ENCODE data around the gene TJAP1. TPM values are rescaled to one million over a fixed set of nuclear protein-coding genes. Genes with fewer than 3 reads are reported as not detected.
A peak's percentile ranks its signal among the peaks of the same experiment; 100 is the strongest.

Gene TJAP1
- total and polyA plus RNA-seq, 7 experiments from 2014 or later: 8.2 to 55.2 (median 31.6) TPM

DNA sequence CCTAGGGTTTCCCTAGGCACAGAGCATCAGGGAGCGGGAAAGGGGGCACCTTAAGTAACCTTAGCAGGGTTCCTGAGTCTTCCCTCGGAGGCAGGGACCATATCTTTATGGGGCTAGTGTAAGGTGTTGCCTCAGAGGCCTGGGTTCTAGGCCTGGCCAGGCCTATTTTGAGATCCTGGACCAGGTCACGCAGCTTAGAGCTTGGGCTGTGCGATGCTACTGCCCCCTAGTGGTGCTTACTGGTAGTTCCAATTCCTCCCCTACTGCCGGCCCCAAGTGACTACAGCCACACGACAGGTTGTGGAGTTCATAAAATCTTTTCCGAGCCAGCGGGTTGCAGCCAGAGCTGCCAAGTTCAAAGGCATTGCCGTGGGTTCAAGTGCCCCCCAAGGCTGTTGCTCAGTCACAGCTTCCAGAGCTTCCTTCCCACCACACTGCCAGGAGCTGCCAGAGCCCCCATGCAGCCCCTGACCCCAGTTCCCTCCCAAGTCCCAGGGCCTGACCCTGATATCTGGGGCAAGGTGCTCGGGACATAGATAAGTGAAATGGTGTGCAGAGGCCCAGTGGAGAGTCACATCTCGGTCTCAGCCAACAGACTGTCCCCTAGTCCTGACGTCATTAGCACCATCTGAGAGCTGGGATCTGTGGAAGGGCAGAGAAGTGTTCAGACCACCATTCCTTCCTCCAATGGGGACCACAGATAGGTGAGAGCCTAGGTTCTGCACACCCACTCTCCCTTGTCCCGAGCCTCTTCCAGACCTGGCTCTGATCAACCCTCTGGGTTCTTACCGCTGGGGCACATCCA, 29.5 kb downstream of the TJAP1 start:
- H3K4me1 Mint-ChIP-seq: peaks cover 10 to 29% (median 20%) of the 10 kb centered on the region in 7 donors
- ChIA-PET POLR2A (interaction anchor here (0.6 to 3.1 kb wide), 6 partner anchors 11 to 444 kb away, joined by 3 to 23 read pairs (median 3); partner anchors contain the start of genes DLK2, POLR1C and YIPF3), CTCF (interaction anchor here (0.5 to 4.6 kb wide), 23 partner anchors 9 to 246 kb away, joined by 3 to 35 read pairs (median 4); partner anchors contain the start of genes DLK2, POLR1C and YIPF3)
- no peak overlapping the region for H3K27ac ChIP-seq (ENCODE audit: low read depth, low read length)
- H3K27me3 Mint-ChIP-seq: peaks cover 15 to 22% (median 19%) of the 10 kb centered on the region in 5 donors
- H3K9me3 Mint-ChIP-seq: peaks cover 0 to 1% (median 0%) of the 10 kb centered on the region in 11 donors
- no peak overlapping the region for H3K4me3 ChIP-seq (ENCODE audit: low read length)
- peak overlapping the region in 1 of 10 donors; percentile 29 for H3K4me3 Mint-ChIP-seq
- DNase-seq (peak; percentile 61 to 82 (median 70)), ATAC-seq (peak; percentile 84)
- H3K4me1 ChIP-seq (ENCODE audit: control insufficient read depth in 2 of 2, insufficient read depth in 2 of 2, low read length in 2 of 2): peaks cover 0 to 4% of the 10 kb centered on the region in 2 donors
- intact Hi-C loops (cut with micrococcal nuclease): loop anchor here (1.0 to 5.0 kb wide), 10 partner anchors 10 to 606 kb away; partner anchors contain the start of genes ZNF318 (in 2 of the 2), CRIP3 (in 1 of the 2), DNPH1 (in 1 of the 2) and POLR1C (in 1 of the 2)
- no peaks in the 10 kb centered on the region for H3K9me3 ChIP-seq (ENCODE audit: control insufficient read depth in 2 of 3, low read length in 3 of 3)
- peak overlapping the region in 5 of 9 donors; percentile 24 to 69 (median 58) for H3K27ac Mint-ChIP-seq
- H3K27me3 ChIP-seq (ENCODE audit: control insufficient read depth in 2 of 2, insufficient read depth in 2 of 2, low read length in 2 of 2): peaks cover 0 to 9% of the 10 kb centered on the region in 2 donors
- peaks cover 4 to 33% (median 17%) of the 10 kb centered on the region in 5 donors for H3K36me3 Mint-ChIP-seq
- H3K36me3 ChIP-seq (ENCODE audit: control insufficient read depth in 2 of 3, insufficient read depth in 3 of 3, low read length in 3 of 3): peaks cover 0 to 47% (median 12%) of the 10 kb centered on the region in 3 experiments

DNA sequence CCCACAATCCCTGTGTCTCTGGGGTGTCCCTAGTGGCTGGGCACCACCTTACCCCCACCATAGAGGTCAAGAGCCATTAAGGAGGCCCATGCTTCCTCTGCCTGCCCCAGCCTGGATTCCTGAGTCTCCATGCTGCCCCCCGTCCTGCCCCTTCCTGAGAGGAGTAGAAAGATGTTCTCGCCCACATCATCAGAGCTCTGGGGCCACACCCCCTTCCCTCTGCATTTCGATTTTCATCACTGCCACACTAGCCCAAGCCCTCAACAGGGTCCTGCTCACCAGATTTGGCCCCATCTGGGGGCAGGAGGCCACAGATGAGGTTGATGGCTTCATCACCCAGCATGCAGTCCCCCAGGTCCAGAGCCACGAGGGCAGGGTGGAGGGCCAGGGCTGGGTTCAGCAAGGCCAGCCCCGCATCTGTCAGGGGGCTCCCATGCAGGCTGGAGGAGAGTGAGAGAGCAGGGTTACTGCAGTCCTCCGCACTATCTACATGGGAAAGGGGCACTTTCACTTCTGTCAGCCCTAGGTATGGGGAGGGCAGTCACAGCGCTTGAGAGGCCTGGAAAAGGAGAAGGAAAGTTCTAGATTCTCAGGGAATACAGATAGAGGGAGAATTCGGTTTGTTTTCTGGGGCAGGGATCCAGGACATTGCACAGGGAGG, 31.2 kb downstream of the TJAP1 start:
- Mint-ChIP-seq H3K4me3 (peak overlapping the region; percentile 76 to 94 (median 84)), H3K27me3 (peaks cover 15 to 22% (median 19%) of the 10 kb centered on the region in 5 donors), H3K9me3 (peaks cover 0 to 1% (median 0%) of the 10 kb centered on the region in 11 donors), H3K27ac (peak overlapping the region in 4 of 9 donors; percentile 27 to 70 (median 44)), H3K36me3 (peaks cover 0 to 28% (median 14%) of the 10 kb centered on the region in 5 donors), H3K4me1 (peaks cover 10 to 39% (median 27%) of the 10 kb centered on the region in 7 donors)
- Histone ChIP-seq H3K27ac (ENCODE audit: low read depth, low read length) (no peak overlapping the region), H3K9me3 (ENCODE audit: control insufficient read depth in 2 of 3, low read length in 3 of 3) (no peaks in the 10 kb centered on the region), H3K36me3 (ENCODE audit: control insufficient read depth in 2 of 3, insufficient read depth in 3 of 3, low read length in 3 of 3) (peaks cover 0 to 48% (median 17%) of the 10 kb centered on the region in 3 experiments), H3K4me1 (ENCODE audit: control insufficient read depth in 2 of 2, insufficient read depth in 2 of 2, low read length in 2 of 2) (peaks cover 0 to 4% of the 10 kb centered on the region in 2 donors), H3K4me3 (ENCODE audit: low read length) (no peak overlapping the region), H3K27me3 (ENCODE audit: control insufficient read depth in 2 of 2, insufficient read depth in 2 of 2, low read length in 2 of 2) (peaks cover 0 to 9% of the 10 kb centered on the region in 2 donors)
- intact Hi-C loops (cut with micrococcal nuclease): loop anchor here (5.0 kb wide), 1 partner anchor 141 kb away; the partner anchor contains the start of gene ZNF318 (in 2 of the 2)
- ATAC-seq: no peak
- DNase-seq: no peak
- POLR2A ChIA-PET: interaction anchor here (0.6 to 3.1 kb wide), 3 partner anchors 9 to 625 kb away, joined by 4 to 23 read pairs (median 7); partner anchors contain the start of genes POLR1C and YIPF3
- CTCF ChIA-PET: interaction anchor here (0.9 to 4.6 kb wide), 7 partner anchors 9 to 240 kb away, joined by 3 to 35 read pairs (median 4); partner anchors contain the start of genes POLR1C and YIPF3

DNA sequence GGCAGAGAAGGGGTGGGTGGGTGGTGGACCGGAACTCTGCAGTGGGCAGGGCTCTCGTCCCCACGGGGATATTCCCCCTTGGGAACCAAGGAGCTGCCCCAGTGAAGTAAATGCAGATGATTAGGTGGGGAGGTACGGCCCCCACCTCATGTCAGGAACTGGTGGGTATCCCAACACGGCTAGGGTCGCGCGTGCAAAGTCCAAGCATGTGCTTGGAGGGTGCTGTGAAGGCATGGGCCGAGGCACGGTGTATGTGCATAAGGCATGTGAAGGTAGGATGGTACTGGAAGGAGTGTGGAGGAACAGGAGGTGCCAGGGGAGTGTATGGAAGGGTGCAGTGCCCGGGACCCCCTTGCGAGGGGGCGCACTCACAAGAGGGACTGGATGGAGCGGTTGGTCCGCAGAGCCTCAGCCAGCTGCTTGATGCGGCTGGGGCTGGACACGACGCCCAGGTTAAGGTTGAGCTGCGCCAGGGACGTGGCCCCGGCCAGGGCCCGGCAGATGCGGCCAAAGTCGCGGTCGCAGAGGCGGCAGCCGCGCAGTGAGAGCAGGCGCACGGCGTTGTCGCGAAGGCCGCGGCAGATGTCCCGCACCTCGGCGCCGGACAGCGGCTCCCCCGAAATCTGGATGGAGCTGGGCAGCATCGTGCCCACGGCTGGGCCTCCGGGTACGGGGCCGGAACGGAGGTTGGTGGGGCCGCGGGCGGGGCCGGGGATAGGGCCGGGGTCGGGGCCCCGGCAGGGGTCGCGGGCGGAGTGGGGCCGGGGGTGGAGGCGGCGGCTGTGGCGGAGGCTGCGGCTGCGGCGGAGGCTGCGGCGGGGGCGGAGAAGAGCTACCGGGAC, 32.0 kb downstream of the TJAP1 start:
- Mint-ChIP-seq H3K4me1 (peaks cover 13 to 44% (median 32%) of the 10 kb centered on the region in 7 donors), H3K27ac (peak overlapping the region in 7 of 9 donors; percentile 1 to 76 (median 70)), H3K4me3 (peak overlapping the region; percentile 76 to 94 (median 84)), H3K27me3 (peaks cover 15 to 22% (median 19%) of the 10 kb centered on the region in 5 donors), H3K36me3 (peaks cover 0 to 28% (median 15%) of the 10 kb centered on the region in 5 donors), H3K9me3 (peaks cover 0 to 1% (median 0%) of the 10 kb centered on the region in 11 donors)
- intact Hi-C loops (cut with micrococcal nuclease): loop anchor here (5.0 kb wide), 1 partner anchor 142 kb away; the partner anchor contains the start of gene ZNF318 (in 2 of the 2)
- no peak for DNase-seq
- Histone ChIP-seq H3K36me3 (ENCODE audit: control insufficient read depth in 2 of 3, insufficient read depth in 3 of 3, low read length in 3 of 3) (peaks cover 1 to 47% (median 19%) of the 10 kb centered on the region in 3 experiments), H3K27ac (ENCODE audit: low read depth, low read length) (peak overlapping the region; percentile 41), H3K27me3 (ENCODE audit: control insufficient read depth in 2 of 2, insufficient read depth in 2 of 2, low read length in 2 of 2) (peaks cover 0 to 9% of the 10 kb centered on the region in 2 donors), H3K4me3 (ENCODE audit: low read length) (no peak overlapping the region), H3K4me1 (ENCODE audit: control insufficient read depth in 2 of 2, insufficient read depth in 2 of 2, low read length in 2 of 2) (peaks cover 2 to 6% of the 10 kb centered on the region in 2 donors), H3K9me3 (ENCODE audit: control insufficient read depth in 2 of 3, low read length in 3 of 3) (no peaks in the 10 kb centered on the region)
- no peak for ATAC-seq
- CTCF ChIA-PET: interaction anchor here (0.9 kb wide), 1 partner anchor 17 kb away, joined by 3 read pairs; no protein-coding TSS in a partner anchor
- POLR2A ChIA-PET: interaction anchor here (0.9 to 1.1 kb wide), 3 partner anchors 32 to 580 kb away, joined by 3 read pairs; partner anchors contain the start of genes CNPY3, TJAP1 and ZNF318

DNA sequence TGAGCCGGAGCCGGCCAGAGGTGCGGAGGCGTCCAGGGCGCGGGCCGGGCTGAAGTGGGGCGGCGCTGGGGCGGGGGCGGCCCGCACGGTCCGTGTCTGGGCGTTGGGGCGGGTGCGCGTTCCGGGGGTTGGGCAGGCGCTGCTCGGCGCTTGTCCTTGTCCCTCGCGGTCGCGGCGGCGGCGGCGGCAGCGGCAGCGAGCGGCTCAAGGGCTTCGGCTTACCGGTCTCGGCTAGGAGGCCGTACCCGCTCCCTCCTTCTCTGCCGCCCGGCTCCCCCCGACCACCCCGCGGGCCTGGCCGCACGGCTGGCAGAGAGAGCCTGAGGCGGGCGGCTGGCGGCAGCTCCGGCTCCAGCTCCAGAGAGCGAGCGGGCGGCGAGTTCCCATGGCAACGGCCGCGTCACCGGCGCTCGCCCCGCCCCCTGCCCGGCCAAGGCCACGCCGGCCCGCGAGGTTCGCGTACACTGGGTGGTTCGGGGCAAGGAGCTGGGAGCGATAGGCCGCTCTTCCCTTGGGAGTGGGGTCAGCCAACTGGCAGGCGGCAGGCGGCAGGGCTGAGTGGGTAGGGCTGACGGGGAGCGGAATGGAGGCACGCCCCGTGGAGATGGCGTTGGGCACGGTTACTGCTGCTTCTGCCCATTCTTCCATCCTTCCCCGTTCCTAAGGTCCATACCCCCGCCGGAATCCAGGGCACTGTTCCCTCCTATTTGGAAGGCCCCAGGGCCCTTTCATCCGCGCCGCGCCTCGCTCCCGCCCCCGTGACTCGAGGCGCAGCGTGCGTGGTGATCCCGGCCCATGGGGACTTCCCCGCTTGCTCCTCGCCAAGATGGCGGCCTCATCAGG, 32.8 kb downstream of the TJAP1 start, which contains the start of gene LRRC73:
Gene LRRC73, minus strand, starts transcription at position 363 of the 843 bp plus-strand sequence. CDS start 561 bp downstream, outside the sequence.
- peaks cover 0 to 9% of the 10 kb centered on the region in 2 donors for H3K27me3 ChIP-seq (ENCODE audit: control insufficient read depth in 2 of 2, insufficient read depth in 2 of 2, low read length in 2 of 2)
- H3K4me3 ChIP-seq (ENCODE audit: low read length): peak within 1 kb of the TSS; percentile 37
- H3K27ac Mint-ChIP-seq: peak within 1 kb of the TSS in 7 of 9 donors; percentile 1 to 76 (median 70)
- peaks cover 3 to 44% (median 19%) of the 10 kb centered on the region in 3 experiments for H3K36me3 ChIP-seq (ENCODE audit: control insufficient read depth in 2 of 3, insufficient read depth in 3 of 3, low read length in 3 of 3)
- H3K9me3 Mint-ChIP-seq: peaks cover 0 to 1% (median 0%) of the 10 kb centered on the region in 11 donors
- no peaks in the 10 kb centered on the region for H3K9me3 ChIP-seq (ENCODE audit: control insufficient read depth in 2 of 3, low read length in 3 of 3)
- peak within 1 kb of the TSS; percentile 76 to 94 (median 84) for H3K4me3 Mint-ChIP-seq
- ATAC-seq: peak; percentile 82
- peak within 1 kb of the TSS; percentile 41 for H3K27ac ChIP-seq (ENCODE audit: low read depth, low read length)
- H3K36me3 Mint-ChIP-seq: peaks cover 0 to 31% (median 22%) of the 10 kb centered on the region in 5 donors
- peaks cover 15 to 22% (median 19%) of the 10 kb centered on the region in 5 donors for H3K27me3 Mint-ChIP-seq
- intact Hi-C loops (cut with micrococcal nuclease): loop anchor here (5.0 to 10.0 kb wide), 2 partner anchors 143 to 455 kb away; partner anchors contain the start of genes ZNF318 (in 2 of the 2), CUL7 (in 1 of the 2), KLC4 (in 1 of the 2) and MRPL2 (in 1 of the 2)
- peak; percentile 54 to 90 (median 68) for DNase-seq
- ChIA-PET CTCF (no interaction called here), POLR2A (interaction anchor here (0.9 to 1.3 kb wide), 4 partner anchors 16 to 581 kb away, joined by 3 read pairs; partner anchors contain the start of genes CNPY3, TJAP1 and ZNF318)
- peaks cover 10 to 14% of the 10 kb centered on the region in 2 donors for H3K4me1 ChIP-seq (ENCODE audit: control insufficient read depth in 2 of 2, insufficient read depth in 2 of 2, low read length in 2 of 2)
- peaks cover 21 to 52% (median 35%) of the 10 kb centered on the region in 7 donors for H3K4me1 Mint-ChIP-seq

DNA sequence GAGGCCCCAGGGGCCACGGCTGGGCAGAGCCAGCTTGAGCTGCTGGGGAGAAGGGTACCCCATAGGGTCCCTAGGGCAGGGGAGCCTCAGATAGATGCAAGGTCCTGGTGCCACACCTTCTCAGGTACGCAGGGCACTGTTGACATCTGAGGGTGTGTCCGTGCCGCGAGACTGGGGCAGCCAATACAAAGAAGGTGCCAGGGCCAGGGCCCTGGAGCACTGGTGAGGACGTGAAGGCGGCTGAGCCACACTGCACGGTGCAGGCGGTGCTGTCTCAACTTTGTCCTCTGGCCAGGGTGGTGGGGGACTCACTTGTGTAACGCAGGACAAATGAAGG, 33.4 kb downstream of the TJAP1 start:
- Mint-ChIP-seq H3K4me1 (peaks cover 27 to 58% (median 41%) of the 10 kb centered on the region in 7 donors), H3K9me3 (peaks cover 0 to 1% (median 0%) of the 10 kb centered on the region in 11 donors), H3K36me3 (peaks cover 0 to 34% (median 23%) of the 10 kb centered on the region in 5 donors), H3K27me3 (peaks cover 15 to 22% (median 19%) of the 10 kb centered on the region in 5 donors), H3K4me3 (peak overlapping the region in 9 of 10 donors; percentile 55 to 85 (median 63)), H3K27ac (no peak overlapping the region)
- Histone ChIP-seq H3K9me3 (ENCODE audit: control insufficient read depth in 2 of 3, low read length in 3 of 3) (no peaks in the 10 kb centered on the region), H3K27ac (ENCODE audit: low read depth, low read length) (no peak overlapping the region), H3K4me3 (ENCODE audit: low read length) (peak overlapping the region; percentile 37), H3K27me3 (ENCODE audit: control insufficient read depth in 2 of 2, insufficient read depth in 2 of 2, low read length in 2 of 2) (peaks cover 0 to 9% of the 10 kb centered on the region in 2 donors), H3K4me1 (ENCODE audit: control insufficient read depth in 2 of 2, insufficient read depth in 2 of 2, low read length in 2 of 2) (peaks cover 16 to 20% of the 10 kb centered on the region in 2 donors), H3K36me3 (ENCODE audit: control insufficient read depth in 2 of 3, insufficient read depth in 3 of 3, low read length in 3 of 3) (peaks cover 3 to 45% (median 19%) of the 10 kb centered on the region in 3 experiments)
- ATAC-seq (no peak), DNase-seq (no peak)
- intact Hi-C loops (cut with micrococcal nuclease): loop anchor here in 1 of 2 donors (10.0 kb wide), 1 partner anchor 456 kb away; the partner anchor contains the start of genes CUL7, KLC4 and MRPL2
- ChIA-PET POLR2A (interaction anchor here (0.9 to 1.3 kb wide), 2 partner anchors 10 to 17 kb away, joined by 3 to 5 read pairs; no protein-coding TSS in a partner anchor), CTCF (no interaction called here)

All from naive thymus-derived CD4-positive, alpha-beta T cell (primary cell).